MM.1S (cell line): ENCODE results near the gene ESPL1.

ENCODE experiments used
- CTCF ChIP-seq: fragments of 300-600 bp; sonication (generic); IDR thresholded peaks from 2 replicates; pipeline ENCODE4 v1.5.1; 2016; ENCODE audit warnings: antibody characterized with exemption, low read length, mixed read lengths
- EZH2 ChIP-seq: fragments of 300-600 bp; sonication (generic); optimal IDR thresholded peaks from 2 replicates; pipeline ENCODE3; 2017; ENCODE audit warnings: low read depth, mild to moderate bottlenecking, antibody characterized with exemption, low read length, mixed read lengths
- EZH2phosphoT487 ChIP-seq: fragments of 300-600 bp; sonication (generic); IDR thresholded peaks from 2 replicates; pipeline ENCODE4 v1.6.1; 2018; ENCODE audit warnings: antibody characterized with exemption, low read length

GRCh38 chr12:53302903-53303302 is 34.8 kb downstream of the ESPL1 start:
- TF ChIP-seq CTCF (no peak), EZH2 (no peak), EZH2phosphoT487 (no peak)
